ENCODE measurements around the gene DUXB.

DUXB gene

GRCh38 chr16:75660726-75661302 lies 40.4 kb downstream of the DUXB start:
- DNase-seq (ENCODE audit: low spot score), result no peak

DNA sequence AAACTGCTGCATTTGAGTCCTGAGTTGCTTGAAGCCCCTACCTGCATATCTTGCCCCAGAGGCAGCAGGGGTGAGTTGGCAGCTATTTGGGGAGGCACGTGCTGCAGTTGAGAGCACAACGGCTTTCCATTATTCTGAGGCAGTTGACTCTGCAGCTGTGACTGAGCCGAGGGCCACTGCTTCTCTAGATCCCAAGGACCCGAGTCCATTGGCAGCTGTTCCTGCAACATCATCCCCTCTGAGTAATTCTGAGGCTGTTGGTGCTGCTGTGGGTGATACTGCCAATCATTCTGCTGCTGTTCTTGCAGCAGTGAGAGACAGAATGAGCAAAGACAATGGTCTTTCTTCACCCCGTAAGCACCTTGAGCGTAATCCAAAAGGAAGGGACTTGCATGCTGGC lies 40.9 kb downstream of the DUXB start:
- DNase-seq (ENCODE audit: low spot score), result no peak

GRCh38 chr16:75658175-75658574 lies 43.1 kb downstream of the DUXB start:
- DNase-seq (ENCODE audit: low spot score), result no peak

DNA sequence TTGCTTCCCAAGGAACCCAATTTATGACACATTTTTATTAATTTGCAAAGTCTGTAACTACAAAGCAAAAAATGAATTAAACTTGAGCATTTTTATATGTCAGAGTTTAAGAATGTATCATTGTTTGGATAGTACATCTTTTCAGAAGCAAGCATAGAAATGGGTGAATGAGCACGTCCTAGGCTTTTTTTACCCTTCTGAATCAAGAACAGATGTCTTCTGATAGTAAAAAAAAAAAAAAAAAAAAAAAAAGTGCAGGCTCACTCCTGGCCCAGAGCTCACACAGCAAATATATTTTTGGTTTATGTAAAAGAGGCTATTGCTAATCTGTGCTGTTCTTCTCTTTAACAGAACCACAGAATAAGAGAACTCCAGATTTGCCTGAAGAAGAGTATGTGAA lies 47.3 kb downstream of the DUXB start:
- peak; percentile 60 for DNase-seq (ENCODE audit: low spot score)

- peak; percentile 89 for DNase-seq (ENCODE audit: low spot score)
These were observed 52.8 kb downstream of the DUXB start for GRCh38 chr16:75648265-75649076.

DNA sequence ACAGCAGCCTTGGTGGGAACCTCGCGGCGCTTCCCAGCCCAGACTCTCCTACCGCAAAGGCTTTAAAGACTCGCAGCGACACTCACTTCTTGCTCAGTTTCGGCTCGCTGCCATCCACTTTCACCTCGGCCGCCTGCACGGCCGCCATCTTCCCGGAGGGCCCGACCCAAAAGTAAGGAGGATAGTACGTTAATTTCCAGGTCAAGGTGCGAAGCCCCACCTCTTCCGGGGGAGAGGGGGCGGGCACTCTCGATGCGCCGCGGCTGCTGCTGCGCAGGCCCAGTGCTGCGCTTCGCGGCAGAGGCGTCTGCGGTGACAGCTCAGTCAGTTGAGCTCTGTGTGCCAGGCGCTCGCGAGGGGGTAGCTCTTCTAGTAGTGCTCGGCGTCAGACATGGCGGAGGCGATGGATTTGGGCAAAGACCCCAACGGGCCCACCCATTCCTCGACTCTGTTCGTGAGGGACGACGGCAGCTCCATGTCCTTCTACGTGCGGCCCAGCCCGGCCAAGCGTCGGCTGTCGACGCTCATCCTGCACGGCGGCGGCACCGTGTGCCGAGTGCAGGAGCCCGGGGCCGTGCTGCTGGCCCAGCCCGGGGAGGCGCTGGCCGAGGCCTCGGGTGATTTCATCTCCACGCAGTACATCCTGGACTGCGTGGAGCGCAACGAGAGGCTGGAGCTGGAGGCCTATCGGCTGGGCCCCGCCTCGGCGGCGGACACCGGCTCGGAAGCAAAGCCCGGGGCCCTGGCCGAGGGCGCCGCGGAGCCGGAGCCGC lies 53.6 kb downstream of the DUXB start, which contains the start of the genes KARS1 and TERF2IP:
Gene KARS1, minus strand, starts transcription at position 174 of the 773 bp plus-strand sequence. Its CDS starts 26 bp downstream, at position 148.
Gene TERF2IP, plus strand, starts transcription at position 282 of the 773 bp plus-strand sequence. Its CDS starts 110 bp downstream, at position 392.
- peak; percentile 95 for DNase-seq (ENCODE audit: low spot score)

DNA sequence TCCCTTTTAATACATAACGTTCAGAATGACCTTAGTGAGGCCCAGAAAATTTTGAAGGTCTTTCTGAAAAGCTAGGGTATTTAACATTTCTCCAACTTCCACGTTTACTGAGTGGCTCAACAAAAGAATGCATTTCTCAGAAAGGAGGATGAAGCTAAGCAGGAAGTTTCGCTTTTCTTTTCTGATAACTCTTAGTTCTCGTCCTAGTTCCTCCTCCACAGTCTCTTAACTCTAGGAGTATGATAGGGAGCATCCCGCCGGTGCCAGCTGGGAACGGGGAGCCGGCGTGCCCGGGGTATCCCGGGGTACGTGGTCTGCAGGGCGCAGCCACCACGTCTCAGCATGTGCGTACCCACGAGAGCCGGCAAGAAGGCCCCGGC lies 54.2 kb downstream of the DUXB start:
- peak; percentile 25 for DNase-seq (ENCODE audit: low spot score)

- DNase-seq (ENCODE audit: low spot score), result no peak
These were observed 56.8 kb downstream of the DUXB start for GRCh38 chr16:75644240-75645012.

Data from hematopoietic multipotent progenitor cell treated with erythropoietin and hydrocortisone succinate and interleukin-3 and kit ligand, for 15 days (in vitro differentiated cells).